Ovary (tissue), 3 donors: ENCODE measurements around the gene ADI1.

Experiments
- EP300 ChIP-seq: sonication (generic); formaldehyde crosslinking; IDR thresholded peaks from one replicate; pipeline ENCODE4 v1.6.1; 2017; ENCODE audit warnings: antibody characterized with exemption
- POLR2A ChIP-seq: fragments of 450-650 bp; IDR thresholded peaks from one replicate; pipeline ENCODE4 v1.6.1; 2017; ENCODE audit warnings: antibody characterized with exemption, mild to moderate bottlenecking, moderate library complexity
- TF ChIP-seq, protein P1 (sequence below), 3 donors: fragments of 450-650 bp in 2 of 3; fragments of 200-600 bp in 1 of 3; IDR thresholded peaks; one replicate each; pipeline versions ENCODE4 v1.5.1 to v1.8.0; 2016 to 2022; ENCODE audit warnings: antibody characterized with exemption in 3 of 3, mild to moderate bottlenecking in 1 of 3
- donor health status: DM: no; HTN: no; CAD: no.

DNA sequence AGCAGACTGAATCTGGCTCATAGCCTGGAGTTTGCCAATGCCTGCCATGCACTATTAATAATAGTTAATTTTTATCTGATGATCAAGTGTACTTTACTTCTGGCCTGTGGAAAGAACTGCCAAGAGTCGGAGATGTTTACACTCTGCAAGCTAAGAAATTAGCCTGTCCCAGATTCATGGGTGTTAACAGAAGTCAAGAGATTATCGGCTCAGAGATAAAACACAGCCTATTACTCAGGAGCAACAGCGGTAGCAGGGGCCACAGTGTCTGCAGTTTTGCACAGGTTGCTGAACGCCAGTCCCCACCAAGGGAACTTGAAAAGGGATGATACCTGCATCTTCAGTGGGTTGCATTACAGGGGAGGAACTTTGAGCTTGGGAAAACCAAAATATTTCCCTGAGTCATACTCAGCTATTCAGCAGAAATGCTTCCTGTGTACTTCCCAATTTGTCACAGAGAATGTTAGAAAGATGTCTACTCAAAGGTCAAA, 4.3 kb upstream of the ADI1 start:
- TF ChIP-seq POLR2A (no peak), EP300 (no peak)
- TF ChIP-seq, protein P1, sequence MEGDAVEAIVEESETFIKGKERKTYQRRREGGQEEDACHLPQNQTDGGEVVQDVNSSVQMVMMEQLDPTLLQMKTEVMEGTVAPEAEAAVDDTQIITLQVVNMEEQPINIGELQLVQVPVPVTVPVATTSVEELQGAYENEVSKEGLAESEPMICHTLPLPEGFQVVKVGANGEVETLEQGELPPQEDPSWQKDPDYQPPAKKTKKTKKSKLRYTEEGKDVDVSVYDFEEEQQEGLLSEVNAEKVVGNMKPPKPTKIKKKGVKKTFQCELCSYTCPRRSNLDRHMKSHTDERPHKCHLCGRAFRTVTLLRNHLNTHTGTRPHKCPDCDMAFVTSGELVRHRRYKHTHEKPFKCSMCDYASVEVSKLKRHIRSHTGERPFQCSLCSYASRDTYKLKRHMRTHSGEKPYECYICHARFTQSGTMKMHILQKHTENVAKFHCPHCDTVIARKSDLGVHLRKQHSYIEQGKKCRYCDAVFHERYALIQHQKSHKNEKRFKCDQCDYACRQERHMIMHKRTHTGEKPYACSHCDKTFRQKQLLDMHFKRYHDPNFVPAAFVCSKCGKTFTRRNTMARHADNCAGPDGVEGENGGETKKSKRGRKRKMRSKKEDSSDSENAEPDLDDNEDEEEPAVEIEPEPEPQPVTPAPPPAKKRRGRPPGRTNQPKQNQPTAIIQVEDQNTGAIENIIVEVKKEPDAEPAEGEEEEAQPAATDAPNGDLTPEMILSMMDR (IDR thresholded peaks at IDR 0.05), result no peak
